ENCODE measurements around the gene RSPO1.
A peak's percentile ranks its signal among the peaks of the same experiment; 100 is the strongest.

Gene RSPO1

DNA sequence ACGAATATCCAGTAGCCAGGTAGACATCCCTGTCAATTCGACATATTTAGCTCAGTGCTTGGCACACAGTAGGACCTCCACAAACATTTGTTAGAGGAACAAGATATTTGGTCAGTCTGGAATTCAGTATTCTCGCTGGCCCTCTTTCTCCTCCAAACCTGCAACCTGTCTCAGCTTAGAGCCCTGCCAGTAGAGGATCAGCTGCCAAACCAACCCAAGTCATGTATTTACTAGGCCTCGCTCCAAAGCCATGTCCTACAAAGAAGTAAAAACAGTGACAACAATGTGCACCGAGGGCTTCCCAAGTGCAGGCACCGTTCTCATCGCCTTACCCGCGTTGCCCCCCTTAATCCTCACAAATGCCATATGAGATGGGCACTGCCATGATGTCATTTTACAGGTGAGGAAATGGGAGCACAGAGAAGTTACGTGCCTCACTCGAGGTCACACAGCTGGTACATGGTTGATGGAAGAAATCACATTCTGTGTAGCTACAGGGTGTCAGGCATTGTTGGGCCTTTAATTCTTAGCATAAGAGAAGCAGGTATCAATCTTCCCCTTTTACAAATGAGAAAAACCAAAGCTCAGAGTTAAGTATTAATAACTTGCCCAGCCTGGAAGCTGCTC is 31.7 kb upstream of the RSPO1 start:
- Mint-ChIP-seq H3K36me3 (ENCODE audit: insufficient read depth) (no peaks in the 10 kb centered on the region), H3K27me3 (peaks cover 3 to 24% of the 10 kb centered on the region in 2 donors), H3K9me3 (no peaks in the 10 kb centered on the region), H3K4me3 (no peak overlapping the region), H3K27ac (no peak overlapping the region), H3K4me1 (ENCODE audit: low read depth in 2 of 2) (no peaks in the 10 kb centered on the region)
- ATAC-seq (replicated peaks) (no peak), DNase-seq (no peak)

DNA sequence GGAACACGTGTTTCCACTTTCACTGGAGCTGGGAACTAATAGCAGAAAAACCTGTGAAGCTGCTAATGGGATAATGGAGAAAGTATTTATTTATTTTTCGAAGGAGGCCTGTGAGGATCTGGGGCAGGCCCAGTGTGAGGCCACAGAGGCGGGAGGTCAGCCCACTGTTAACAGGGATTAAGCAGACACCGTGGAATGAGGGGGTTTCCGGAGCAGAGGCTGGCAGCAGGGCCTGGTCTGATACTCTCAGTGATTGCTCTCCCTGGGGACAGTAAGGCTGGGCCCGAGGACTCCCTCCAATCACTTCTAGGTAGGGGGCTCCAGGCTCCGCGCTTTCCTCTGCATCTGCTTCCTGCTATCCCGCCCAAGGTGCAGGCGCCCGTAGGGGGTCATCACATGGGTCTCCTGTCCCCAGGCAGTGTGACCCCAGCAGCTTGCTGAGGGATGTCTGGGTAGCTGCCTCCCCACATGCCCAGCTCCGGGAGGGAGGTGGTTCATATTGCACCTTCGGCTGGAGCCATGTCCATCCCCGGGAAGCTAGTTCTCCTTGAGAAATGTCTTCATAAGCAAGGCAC is 28.8 kb upstream of the RSPO1 start:
- peaks cover 11 to 40% of the 10 kb centered on the region in 2 donors for H3K27me3 Mint-ChIP-seq

GRCh38 chr1:37662031-37662755 is 27.5 kb upstream of the RSPO1 start:
- H3K27me3 Mint-ChIP-seq = peaks cover 11 to 53% of the 10 kb centered on the region in 2 donors
- no peak overlapping the region for H3K27ac Mint-ChIP-seq
- no peak overlapping the region for H3K4me3 Mint-ChIP-seq
- ATAC-seq (replicated peaks) (no peak), DNase-seq (no peak)
- no peaks in the 10 kb centered on the region for H3K9me3 Mint-ChIP-seq
- no peaks in the 10 kb centered on the region for H3K4me1 Mint-ChIP-seq (ENCODE audit: low read depth in 2 of 2)
- no peaks in the 10 kb centered on the region for H3K36me3 Mint-ChIP-seq (ENCODE audit: insufficient read depth)

More for the DNA sequence above, 28.8 kb upstream of the RSPO1 start:
- no peaks in the 10 kb centered on the region for H3K4me1 Mint-ChIP-seq (ENCODE audit: low read depth in 2 of 2)
- no peak overlapping the region for H3K4me3 Mint-ChIP-seq
- no peaks in the 10 kb centered on the region for H3K9me3 Mint-ChIP-seq
- no peak for ATAC-seq (replicated peaks)
- no peaks in the 10 kb centered on the region for H3K36me3 Mint-ChIP-seq (ENCODE audit: insufficient read depth)
- no peak for DNase-seq
- H3K27ac Mint-ChIP-seq = no peak overlapping the region

- H3K27ac Mint-ChIP-seq = no peak overlapping the region
- no peaks in the 10 kb centered on the region for H3K9me3 Mint-ChIP-seq
- H3K4me3 Mint-ChIP-seq = no peak overlapping the region
- peaks cover 16 to 60% of the 10 kb centered on the region in 2 donors for H3K27me3 Mint-ChIP-seq
- H3K4me1 Mint-ChIP-seq (ENCODE audit: low read depth in 2 of 2) = no peaks in the 10 kb centered on the region
- DNase-seq = no peak
- no peaks in the 10 kb centered on the region for H3K36me3 Mint-ChIP-seq (ENCODE audit: insufficient read depth)
- ATAC-seq (replicated peaks) = no peak
Measured at GRCh38 chr1:37661401-37661800, 26.7 kb upstream of the RSPO1 start.

DNA sequence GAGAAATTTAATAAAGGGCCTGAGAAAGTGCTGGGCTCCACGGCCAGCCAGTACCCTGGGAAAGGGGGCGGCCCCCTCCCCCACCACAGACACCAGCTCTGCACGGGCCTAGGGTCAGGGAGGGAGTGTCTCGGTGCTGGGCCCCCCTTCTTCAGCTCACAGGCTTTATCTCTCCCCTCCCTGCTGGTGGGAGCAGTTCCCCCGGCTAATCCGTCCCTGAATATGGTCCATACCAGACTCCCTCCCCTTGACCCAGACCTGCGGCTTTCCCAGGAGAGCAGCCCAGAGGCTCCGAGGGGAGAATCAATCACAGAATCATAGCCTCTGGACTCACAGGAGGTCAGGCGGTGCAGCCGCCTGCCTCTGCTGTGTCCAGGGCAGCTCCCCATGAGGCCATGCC is 26.0 kb upstream of the RSPO1 start:
- no peaks in the 10 kb centered on the region for H3K9me3 Mint-ChIP-seq
- peak overlapping the region in 1 of 2 donors; percentile 51 for H3K27ac Mint-ChIP-seq
- peaks cover 16 to 60% of the 10 kb centered on the region in 2 donors for H3K27me3 Mint-ChIP-seq
- H3K36me3 Mint-ChIP-seq (ENCODE audit: insufficient read depth) = no peaks in the 10 kb centered on the region
- H3K4me3 Mint-ChIP-seq = no peak overlapping the region
- H3K4me1 Mint-ChIP-seq (ENCODE audit: low read depth in 2 of 2) = no peaks in the 10 kb centered on the region
- ATAC-seq (replicated peaks) (no peak), DNase-seq (no peak)

DNA sequence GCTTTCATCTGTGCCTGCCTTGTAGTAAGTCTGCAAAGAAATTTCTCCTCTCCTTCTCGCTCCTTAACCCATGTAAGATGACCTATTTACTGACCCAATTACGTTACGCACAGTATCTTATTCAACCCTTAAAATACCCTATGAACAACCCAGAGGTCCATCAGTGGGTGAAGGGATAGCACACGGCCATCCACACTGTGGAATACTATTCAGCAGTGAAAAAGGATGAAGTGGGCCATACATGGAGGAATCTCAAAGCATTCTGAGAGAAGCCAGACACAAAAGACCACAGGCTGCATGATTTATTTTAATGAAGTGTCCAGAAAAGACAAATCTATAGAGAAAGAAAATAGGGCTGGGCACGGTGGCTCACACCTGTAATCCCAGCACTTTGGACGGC is 23.8 kb upstream of the RSPO1 start:
- ATAC-seq (replicated peaks) (no peak), DNase-seq (no peak)
- Mint-ChIP-seq H3K27ac (no peak overlapping the region), H3K36me3 (ENCODE audit: insufficient read depth) (no peaks in the 10 kb centered on the region), H3K9me3 (no peaks in the 10 kb centered on the region), H3K27me3 (peaks cover 16 to 55% of the 10 kb centered on the region in 2 donors), H3K4me1 (ENCODE audit: low read depth in 2 of 2) (no peaks in the 10 kb centered on the region), H3K4me3 (no peak overlapping the region)

- H3K9me3 Mint-ChIP-seq = no peaks in the 10 kb centered on the region
- ATAC-seq (replicated peaks) = no peak
- peaks cover 16 to 55% of the 10 kb centered on the region in 2 donors for H3K27me3 Mint-ChIP-seq
Measured at GRCh38 chr1:37657620-37658412, 23.1 kb upstream of the RSPO1 start.

GRCh38 chr1:37656881-37657280 is 22.2 kb upstream of the RSPO1 start:
- Mint-ChIP-seq H3K9me3 (no peaks in the 10 kb centered on the region), H3K4me3 (no peak overlapping the region), H3K4me1 (ENCODE audit: low read depth in 2 of 2) (peaks cover 0 to 2% of the 10 kb centered on the region in 2 donors), H3K27ac (no peak overlapping the region), H3K36me3 (ENCODE audit: insufficient read depth) (no peaks in the 10 kb centered on the region), H3K27me3 (peaks cover 16 to 52% of the 10 kb centered on the region in 2 donors)
- no peak for ATAC-seq (replicated peaks)
- no peak for DNase-seq

More at GRCh38 chr1:37657620-37658412, 23.1 kb upstream of the RSPO1 start:
- H3K4me3 Mint-ChIP-seq = no peak overlapping the region
- H3K36me3 Mint-ChIP-seq (ENCODE audit: insufficient read depth) = no peaks in the 10 kb centered on the region
- no peak overlapping the region for H3K27ac Mint-ChIP-seq
- no peak for DNase-seq
- H3K4me1 Mint-ChIP-seq (ENCODE audit: low read depth in 2 of 2) = no peaks in the 10 kb centered on the region

GRCh38 chr1:37656026-37656425 is 21.3 kb upstream of the RSPO1 start:
- DNase-seq (no peak), ATAC-seq (replicated peaks) (no peak)
- no peak overlapping the region for H3K4me3 Mint-ChIP-seq
- no peaks in the 10 kb centered on the region for H3K9me3 Mint-ChIP-seq
- peaks cover 16 to 49% of the 10 kb centered on the region in 2 donors for H3K27me3 Mint-ChIP-seq
- no peak overlapping the region for H3K27ac Mint-ChIP-seq
- no peaks in the 10 kb centered on the region for H3K36me3 Mint-ChIP-seq (ENCODE audit: insufficient read depth)
- peaks cover 0 to 2% of the 10 kb centered on the region in 2 donors for H3K4me1 Mint-ChIP-seq (ENCODE audit: low read depth in 2 of 2)

- Mint-ChIP-seq H3K4me3 (no peak overlapping the region), H3K9me3 (no peaks in the 10 kb centered on the region), H3K27ac (no peak overlapping the region), H3K27me3 (peaks cover 12 to 44% of the 10 kb centered on the region in 2 donors), H3K36me3 (ENCODE audit: insufficient read depth) (no peaks in the 10 kb centered on the region), H3K4me1 (ENCODE audit: low read depth in 2 of 2) (peaks cover 0 to 2% of the 10 kb centered on the region in 2 donors)
- no peak for ATAC-seq (replicated peaks)
- DNase-seq = no peak
Measured at GRCh38 chr1:37655274-37655673, 20.6 kb upstream of the RSPO1 start.

- DNase-seq (no peak), ATAC-seq (replicated peaks) (no peak)
- Mint-ChIP-seq H3K4me1 (ENCODE audit: low read depth in 2 of 2) (peaks cover 0 to 2% of the 10 kb centered on the region in 2 donors), H3K9me3 (no peaks in the 10 kb centered on the region), H3K36me3 (ENCODE audit: insufficient read depth) (no peaks in the 10 kb centered on the region), H3K27me3 (peaks cover 5 to 48% of the 10 kb centered on the region in 2 donors), H3K4me3 (no peak overlapping the region), H3K27ac (no peak overlapping the region)
Measured at GRCh38 chr1:37653906-37654305, 19.2 kb upstream of the RSPO1 start.

- ATAC-seq (replicated peaks) (no peak), DNase-seq (no peak)
- peaks cover 9 to 50% of the 10 kb centered on the region in 2 donors for H3K27me3 Mint-ChIP-seq
- no peaks in the 10 kb centered on the region for H3K9me3 Mint-ChIP-seq
- H3K27ac Mint-ChIP-seq = no peak overlapping the region
- H3K4me3 Mint-ChIP-seq = no peak overlapping the region
- H3K36me3 Mint-ChIP-seq (ENCODE audit: insufficient read depth) = no peaks in the 10 kb centered on the region
- peaks cover 0 to 2% of the 10 kb centered on the region in 2 donors for H3K4me1 Mint-ChIP-seq (ENCODE audit: low read depth in 2 of 2)
Measured at GRCh38 chr1:37652976-37653375, 18.3 kb upstream of the RSPO1 start.

- DNase-seq = no peak
- no peaks in the 10 kb centered on the region for H3K9me3 Mint-ChIP-seq
- no peak for ATAC-seq (replicated peaks)
- H3K27ac Mint-ChIP-seq = no peak overlapping the region
- peaks cover 8 to 39% of the 10 kb centered on the region in 2 donors for H3K27me3 Mint-ChIP-seq
- H3K4me3 Mint-ChIP-seq = no peak overlapping the region
- no peaks in the 10 kb centered on the region for H3K36me3 Mint-ChIP-seq (ENCODE audit: insufficient read depth)
- peaks cover 0 to 2% of the 10 kb centered on the region in 2 donors for H3K4me1 Mint-ChIP-seq (ENCODE audit: low read depth in 2 of 2)
Measured at GRCh38 chr1:37651803-37652202, 17.1 kb upstream of the RSPO1 start.

Measured in effector memory CD8-positive, alpha-beta T cell (primary cell).